Measurements from ENCODE around the gene TXNDC8.
A peak's percentile ranks its signal among the peaks of the same experiment; 100 is the strongest.

- TF ChIP-seq, protein P1, sequence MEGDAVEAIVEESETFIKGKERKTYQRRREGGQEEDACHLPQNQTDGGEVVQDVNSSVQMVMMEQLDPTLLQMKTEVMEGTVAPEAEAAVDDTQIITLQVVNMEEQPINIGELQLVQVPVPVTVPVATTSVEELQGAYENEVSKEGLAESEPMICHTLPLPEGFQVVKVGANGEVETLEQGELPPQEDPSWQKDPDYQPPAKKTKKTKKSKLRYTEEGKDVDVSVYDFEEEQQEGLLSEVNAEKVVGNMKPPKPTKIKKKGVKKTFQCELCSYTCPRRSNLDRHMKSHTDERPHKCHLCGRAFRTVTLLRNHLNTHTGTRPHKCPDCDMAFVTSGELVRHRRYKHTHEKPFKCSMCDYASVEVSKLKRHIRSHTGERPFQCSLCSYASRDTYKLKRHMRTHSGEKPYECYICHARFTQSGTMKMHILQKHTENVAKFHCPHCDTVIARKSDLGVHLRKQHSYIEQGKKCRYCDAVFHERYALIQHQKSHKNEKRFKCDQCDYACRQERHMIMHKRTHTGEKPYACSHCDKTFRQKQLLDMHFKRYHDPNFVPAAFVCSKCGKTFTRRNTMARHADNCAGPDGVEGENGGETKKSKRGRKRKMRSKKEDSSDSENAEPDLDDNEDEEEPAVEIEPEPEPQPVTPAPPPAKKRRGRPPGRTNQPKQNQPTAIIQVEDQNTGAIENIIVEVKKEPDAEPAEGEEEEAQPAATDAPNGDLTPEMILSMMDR (IDR thresholded peaks at IDR 0.05) = no peak
- peak; percentile 37 to 64 for TF ChIP-seq POLR2A (IDR thresholded peaks at IDR 0.05)
Measured at GRCh38 chr9:110255463-110256379, 81.9 kb downstream of the TXNDC8 start.
